Adrenal gland (tissue), 12 donors: ENCODE results near the gene DDX5. TPM values are rescaled to one million over a fixed set of nuclear protein-coding genes. Genes with fewer than 3 reads are reported as not detected.
"Not testable (repeated sequence)": the region's sequence is repeated elsewhere in the genome, so short reads cannot be mapped to it uniquely, and the experiment has no call there.

ENCODE experiments used
- DNase-seq, 7 donors: peaks; one replicate each; pipeline ENCODE4 v3.0.0-alpha.2; 2019 to 2020
- H3K27ac ChIP-seq, 5 donors: fragments of 200-600 bp; sonication (generic) in 4 of 5; 1 replicate in 3 of 5; 2 replicates in 2 of 5; pipeline versions ENCODE4 v1.5.1 to v1.8.0; 2016 to 2020; ENCODE audit warnings: mild to moderate bottlenecking in 1 of 5
- H3K27me3 ChIP-seq: fragments of 200-600 bp; 2 replicates; pipeline ENCODE4 v1.8.0; 2021
- H3K36me3 ChIP-seq, 2 donors: fragments of 200-600 bp; replicated peaks in 1 of 2; 1 replicate in 1 of 2; 2 replicates in 1 of 2; pipeline versions ENCODE4 v1.5.1 to v1.8.0; 2018 to 2022
- H3K4me1 ChIP-seq, 2 donors: fragments of 200-600 bp; replicated peaks in 1 of 2; 1 replicate in 1 of 2; 2 replicates in 1 of 2; pipeline versions ENCODE4 v1.5.1 to v1.8.0; 2018 to 2021
- H3K4me3 ChIP-seq, 4 donors: fragments of 200-600 bp; sonication (generic) in 3 of 4; one replicate each; pipeline ENCODE4 v1.5.1; 2016 to 2018
- H3K9me3 ChIP-seq, 3 donors: fragments of 200-600 bp; sonication (generic) in 1 of 3; replicated peaks in 1 of 3; 1 replicate in 2 of 3; 2 replicates in 1 of 3; pipeline versions ENCODE4 v1.5.1 to v1.8.0; 2016 to 2021
- CTCF ChIP-seq, 6 experiments: fragments of 450-650 bp in 4 of 6; fragments of 200-600 bp in 2 of 6; sonication (generic) in 1 of 6; IDR thresholded peaks; 1 replicate in 5 of 6; 2 replicates in 1 of 6; pipeline versions ENCODE4 v1.5.1 to v1.8.0; 2016 to 2021; ENCODE audit warnings: antibody characterized with exemption in 6 of 6, mild to moderate bottlenecking in 2 of 6, moderate library complexity in 1 of 6
- POLR2A ChIP-seq, 2 donors: fragments of 450-650 bp; IDR thresholded peaks; one replicate each; pipeline ENCODE4 v1.6.1; 2017; ENCODE audit warnings: antibody characterized with exemption in 2 of 2, mild to moderate bottlenecking in 2 of 2, moderate library complexity in 1 of 2
- WGBS, 4 donors: extraction: QIAGEN DNeasy Blood & Tissue Kit in 2 of 4; methylation state at CpG; one replicate each; pipeline versions ENCODE4 v1.1.5 to v1.1.7; 2013 to 2017; 5-methylcytosine and 5-hydroxymethylcytosine counted together
- intact Hi-C, 2 donors: fragments of 100-400 bp; cut with DNase I; formaldehyde crosslinking; loops; one replicate each; pipeline versions ENCODE4 v1.14.1 to v1.15.0; 2022 to 2023
- polyA plus RNA-seq, 3 donors: library from polyadenylated mRNA; stranded (reverse); fragments of 200-250 nt in 2 of 3; fragments of 350-450 nt in 1 of 3; fragmentation: Illumina TruSeq in 1 of 3; extraction: RNeasy Lipid Tissue Mini Kit (QIAGEN cat#74804) in 1 of 3; gene quantifications; one replicate each; pipeline ENCODE4 v1.2.3, GENCODE V29; 2013 to 2014
- total RNA-seq, 9 donors: library from RNA; depleted of rRNA in 4 of 9; stranded (reverse); fragments of >200 nt in 4 of 9; fragments of 120-200 nt in 1 of 9; fragmentation: NEBNext Ultra II Directional in 1 of 9; extraction: Animal tissue kit (Norgen Biotek cat#: 25700) in 1 of 9; gene quantifications; one replicate each; pipeline versions ENCODE4 v1.1.0 to v1.2.4, GENCODE V29; 2013 to 2023
- donor health status: healthy with polysubstance abuse.
- donor health status: Bipolar disorder and iron deficiency.
- donor health status: DM: yes; HTN: yes; CAD: no.
- donor health status: DM: no; HTN: no; CAD: no.
- donor health status: DM: no; HTN: no; CAD: no.
- donor health status: DM: yes; HTN: yes; CAD: no.

Gene DDX5
- total and polyA plus RNA-seq, 12 donors: 315 to 1,846 (median 953) TPM

- Histone ChIP-seq H3K9me3 (no peaks in the 10 kb centered on the region), H3K27ac (peak overlapping the region in 1 of 5 donors; percentile 61), H3K27me3 (no peaks in the 10 kb centered on the region), H3K4me3 (no peak overlapping the region), H3K36me3 (peaks cover 0 to 63% of the 10 kb centered on the region in 2 donors), H3K4me1 (peaks cover 41 to 86% of the 10 kb centered on the region in 2 donors)
- intact Hi-C loops: no loop called here
- DNase-seq: no peak
- WGBS, 4 donors: 60 to 66% (median 63%) methylated on average over 7 of the region's 7 CpGs
- TF ChIP-seq CTCF (IDR thresholded peaks at IDR 0.05) (no peak), POLR2A (IDR thresholded peaks at IDR 0.05) (no peak)
Observed at GRCh38 chr17:64498308-64499203, 7.5 kb downstream of the DDX5 start.

GRCh38 chr17:64497565-64498035 is 8.5 kb downstream of the DDX5 start:
- Histone ChIP-seq H3K36me3 (peaks cover 0 to 62% of the 10 kb centered on the region in 2 donors), H3K27me3 (no peaks in the 10 kb centered on the region), H3K4me3 (peak overlapping the region in 1 of 4 donors; percentile 71), H3K27ac (peak overlapping the region; percentile 37 to 89 (median 76)), H3K4me1 (peaks cover 35 to 76% of the 10 kb centered on the region in 2 donors), H3K9me3 (no peaks in the 10 kb centered on the region)
- 35 to 50% (median 41%) methylated on average over 4 of the region's 4 CpGs for WGBS, 4 donors
- DNase-seq: no peak
- TF ChIP-seq POLR2A (IDR thresholded peaks at IDR 0.05) (no peak), CTCF (IDR thresholded peaks at IDR 0.05) (no peak)
- intact Hi-C loops: no loop called here

DNA sequence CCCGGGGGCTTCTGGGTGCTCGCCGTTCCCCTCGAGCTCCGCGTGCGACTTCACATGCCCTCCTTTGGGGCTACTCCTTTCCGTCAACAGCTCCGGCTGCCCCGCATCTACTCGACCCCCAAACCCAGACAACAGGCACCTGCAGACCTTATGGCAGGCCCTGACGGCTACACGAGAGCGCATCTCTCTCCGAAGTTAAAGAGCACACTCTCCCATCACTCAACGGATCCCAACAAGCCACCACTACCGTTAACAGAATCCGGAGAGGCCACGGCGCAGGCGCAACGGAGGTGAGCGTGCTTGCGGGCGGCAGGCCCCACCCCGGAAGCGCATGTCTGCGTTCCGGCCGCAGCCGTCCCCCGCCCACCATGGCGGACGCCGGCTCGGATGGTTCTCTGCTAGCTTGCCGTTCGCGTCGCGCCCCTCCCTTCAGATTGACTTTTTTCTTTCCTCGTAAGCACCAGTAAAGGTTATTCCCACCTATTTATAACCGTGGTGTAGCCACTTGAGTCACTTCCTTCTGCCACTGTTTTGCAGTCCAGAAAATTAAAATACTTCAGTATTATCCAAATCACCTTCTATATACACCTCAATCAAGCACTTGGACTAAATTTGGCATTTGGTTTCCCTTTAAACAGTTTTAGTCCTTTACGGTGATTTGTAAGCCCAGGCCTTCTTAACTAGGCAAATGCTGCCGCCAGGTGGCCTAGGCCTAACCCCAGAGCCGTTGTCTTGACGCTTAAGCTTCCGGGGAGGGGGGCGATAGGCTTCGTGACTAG is 9.1 kb downstream of the DDX5 start, which contains the start of gene POLG2:
Gene POLG2, minus strand, starts transcription at position 269 of the 779 bp plus-strand sequence. Its CDS starts 86 bp downstream, at position 183.
- intact Hi-C loops: no loop called here
- H3K27ac ChIP-seq: peak within 1 kb of the TSS; percentile 37 to 89 (median 76)
- WGBS, 4 donors: 0 to 2% (median 1%) methylated on average over 33 to 50 of the region's 50 CpGs
- H3K27me3 ChIP-seq: no peaks in the 10 kb centered on the region
- H3K9me3 ChIP-seq: no peaks in the 10 kb centered on the region
- H3K4me3 ChIP-seq: peak within 1 kb of the TSS; percentile 16 to 71 (median 50)
- peak; percentile 9 to 55 (median 42) for TF ChIP-seq CTCF (IDR thresholded peaks at IDR 0.05)
- TF ChIP-seq POLR2A (IDR thresholded peaks at IDR 0.05): peak; percentile 36 to 83
- H3K4me1 ChIP-seq: peaks cover 30 to 70% of the 10 kb centered on the region in 2 donors
- peak; percentile 89 to 96 (median 94) for DNase-seq
- H3K36me3 ChIP-seq: peaks cover 0 to 57% of the 10 kb centered on the region in 2 donors

DNA sequence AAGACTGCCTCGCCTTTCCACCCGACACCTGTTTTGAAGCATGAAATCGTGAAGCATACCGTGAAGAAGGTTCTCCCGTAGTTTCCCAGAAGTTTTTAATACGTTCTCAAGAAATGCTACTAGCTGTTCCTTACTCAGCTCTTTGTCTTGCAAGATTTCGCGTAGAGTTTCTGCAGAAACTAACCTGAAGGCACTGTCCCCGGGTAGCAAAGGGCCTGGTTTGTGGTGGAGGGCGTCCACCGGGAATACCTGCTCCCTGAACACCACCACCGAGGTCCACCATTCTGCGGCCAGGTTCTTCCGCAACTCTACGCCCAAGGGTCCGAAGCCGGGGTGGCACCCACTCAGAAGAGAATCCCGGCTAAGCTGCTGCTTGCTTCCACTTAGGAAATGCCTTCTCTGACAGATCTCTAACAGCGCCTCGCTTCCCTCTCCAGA is 9.7 kb downstream of the DDX5 start:
- H3K4me1 ChIP-seq: peaks cover 24 to 64% of the 10 kb centered on the region in 2 donors
- TF ChIP-seq POLR2A (IDR thresholded peaks at IDR 0.05) (no peak), CTCF (IDR thresholded peaks at IDR 0.05) (no peak)
- H3K9me3 ChIP-seq: no peaks in the 10 kb centered on the region
- peaks cover 0 to 55% of the 10 kb centered on the region in 2 donors for H3K36me3 ChIP-seq
- H3K27ac ChIP-seq: peak overlapping the region; percentile 37 to 89 (median 76)
- H3K4me3 ChIP-seq: peak overlapping the region; percentile 16 to 71 (median 50)
- intact Hi-C loops: no loop called here
- no peaks in the 10 kb centered on the region for H3K27me3 ChIP-seq
- no peak for DNase-seq
- 0 to 2% (median 1%) methylated on average over 19 to 20 of the region's 20 CpGs for WGBS, 4 donors

DNA sequence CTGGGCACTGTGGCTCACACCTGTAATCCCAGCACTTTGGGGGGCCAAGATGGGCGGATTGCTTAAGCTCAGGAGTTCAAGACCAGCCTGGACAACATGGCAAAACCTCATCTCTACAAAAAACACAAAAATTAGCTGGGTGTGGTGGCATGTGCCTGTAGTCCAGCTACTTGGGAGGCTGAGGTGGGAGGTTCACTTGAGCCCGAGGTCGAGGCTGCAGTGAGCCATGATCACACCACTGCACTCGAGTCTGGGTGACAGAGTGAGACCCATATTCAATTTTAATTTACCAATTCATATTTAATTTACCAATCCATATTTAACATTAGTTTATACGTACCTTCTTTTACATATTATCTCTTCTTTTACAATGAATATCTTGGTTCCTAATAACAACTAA is 10.8 kb downstream of the DDX5 start:
- H3K4me3 ChIP-seq, H3K27me3 ChIP-seq, DNase-seq, H3K27ac ChIP-seq, H3K9me3 ChIP-seq, intact Hi-C loops: not testable (repeated sequence)
- 87 to 88% (median 88%) methylated on average over 5 of the region's 5 CpGs for WGBS, 4 donors
- peaks cover 0 to 47% of the 10 kb centered on the region in 2 donors for H3K36me3 ChIP-seq
- H3K4me1 ChIP-seq: peaks cover 21 to 56% of the 10 kb centered on the region in 2 donors
